C4-2B (cell line): ENCODE data around the gene WNT11.

Source experiments
- H3K27ac ChIP-seq: fragments of 450-650 bp; 2 replicates; pipeline ENCODE4 v1.5.1; 2017
- CTCF ChIP-seq: fragments of 450-650 bp; conservative IDR thresholded peaks from 2 replicates; pipeline ENCODE4 v1.5.1; 2017; ENCODE audit warnings: mild to moderate bottlenecking
- ZFX ChIP-seq: fragments of 450-650 bp; IDR thresholded peaks from 2 replicates; pipeline ENCODE4 v1.6.1; 2017

WNT11 gene

GRCh38 chr11:76216536-76217325 lies 10.4 kb upstream of the WNT11 start:
- H3K27ac ChIP-seq, result no peak overlapping the region
- no peak for TF ChIP-seq ZFX
- TF ChIP-seq CTCF, result no peak

GRCh38 chr11:76215941-76216340 lies 9.6 kb upstream of the WNT11 start:
- H3K27ac ChIP-seq, result no peak overlapping the region
- TF ChIP-seq ZFX (no peak), CTCF (no peak)

- no peak for TF ChIP-seq ZFX
- TF ChIP-seq CTCF, result no peak
- H3K27ac ChIP-seq, result no peak overlapping the region
Measured at GRCh38 chr11:76214968-76215548, 8.8 kb upstream of the WNT11 start.

GRCh38 chr11:76214186-76214585 lies 7.9 kb upstream of the WNT11 start:
- TF ChIP-seq ZFX, result no peak
- TF ChIP-seq CTCF, result no peak
- H3K27ac ChIP-seq, result no peak overlapping the region

- no peak overlapping the region for H3K27ac ChIP-seq
- TF ChIP-seq CTCF, result no peak
- TF ChIP-seq ZFX, result no peak
Measured at GRCh38 chr11:76212086-76213035, 6.1 kb upstream of the WNT11 start.

- no peak for TF ChIP-seq ZFX
- TF ChIP-seq CTCF, result no peak
- H3K27ac ChIP-seq, result no peak overlapping the region
Measured at GRCh38 chr11:76210931-76211851, 4.9 kb upstream of the WNT11 start.
